ENCODE data around the gene ZNRF3. TPM values are rescaled to one million over a fixed set of nuclear protein-coding genes. Genes with fewer than 3 reads are reported as not detected.
"Not testable (repeated sequence)": the region's sequence is repeated elsewhere in the genome, so short reads cannot be mapped to it uniquely, and the experiment has no call there.

The ZNRF3 gene
- polyA plus RNA-seq, 1 donor from 2014 or later = 2.9 TPM

- Histone ChIP-seq H3K79me2 (replicated peaks; ENCODE audit: insufficient read depth, low read length) (no peaks in the 10 kb centered on the region), H3K9ac (ENCODE audit: low read length) (peak overlapping the region; percentile 66), H4K20me1 (ENCODE audit: insufficient read depth) (no peaks in the 10 kb centered on the region), H3K27ac (ENCODE audit: low read length) (peak overlapping the region; percentile 74), H3K9me3 (ENCODE audit: low read length) (no peaks in the 10 kb centered on the region), H3K9me2 (ENCODE audit: insufficient read depth, low read length) (no peaks in the 10 kb centered on the region), H3K4me2 (ENCODE audit: low read length) (peak overlapping the region; percentile 30), H3K27me3 (ENCODE audit: insufficient read depth, low read depth, low read length) (no peaks in the 10 kb centered on the region), H2AFZ (ENCODE audit: low read depth, low read length) (peak overlapping the region; percentile 69), H3K4me3 (ENCODE audit: low read length) (peak overlapping the region; percentile 57), H3K36me3 (ENCODE audit: insufficient read depth, low read length) (no peaks in the 10 kb centered on the region), H3F3A (ENCODE audit: insufficient read depth, low read length, poor library complexity, severe bottlenecking) (peaks cover 4% of the 10 kb centered on the region)
- TF ChIP-seq MXI1 (conservative IDR thresholded peaks at IDR 0.05; ENCODE audit: poor library complexity, severe bottlenecking) (peak; percentile 96), REST (IDR thresholded peaks at IDR 0.05; ENCODE audit: borderline replicate concordance) (no peak), POLR2AphosphoS5 (IDR thresholded peaks at IDR 0.05) (no peak), SMC3 (conservative IDR thresholded peaks at IDR 0.05; ENCODE audit: poor library complexity) (peak; percentile 33), TAF1 (IDR thresholded peaks at IDR 0.05; ENCODE audit: low read depth) (peak; percentile 8)
Measured at GRCh38 chr22:29004647-29005371, 121.4 kb downstream of the ZNRF3 start.

- H3K9me2 ChIP-seq (ENCODE audit: insufficient read depth, low read length); H3K36me3 ChIP-seq (ENCODE audit: insufficient read depth, low read length); H4K20me1 ChIP-seq (ENCODE audit: insufficient read depth); H3K79me2 ChIP-seq (replicated peaks; ENCODE audit: insufficient read depth, low read length); H2AFZ ChIP-seq (ENCODE audit: low read depth, low read length); H3K4me3 ChIP-seq (ENCODE audit: low read length); H3F3A ChIP-seq (ENCODE audit: insufficient read depth, low read length, poor library complexity, severe bottlenecking); H3K4me2 ChIP-seq (ENCODE audit: low read length); H3K27me3 ChIP-seq (ENCODE audit: insufficient read depth, low read depth, low read length); H3K9ac ChIP-seq (ENCODE audit: low read length); H3K9me3 ChIP-seq (ENCODE audit: low read length): not testable (repeated sequence)
- peak overlapping the region; percentile 74 for H3K27ac ChIP-seq (ENCODE audit: low read length)
Measured at GRCh38 chr22:29005754-29006153, 122.4 kb downstream of the ZNRF3 start.

GRCh38 chr22:29006346-29006745 is 123.0 kb downstream of the ZNRF3 start:
- no peak for TF ChIP-seq TAF1 (IDR thresholded peaks at IDR 0.05; ENCODE audit: low read depth)
- TF ChIP-seq SMC3 (conservative IDR thresholded peaks at IDR 0.05; ENCODE audit: poor library complexity) = no peak
- no peak for TF ChIP-seq CTCF (IDR thresholded peaks at IDR 0.05; ENCODE audit: poor library complexity, severe bottlenecking)
- no peak for TF ChIP-seq REST (IDR thresholded peaks at IDR 0.05; ENCODE audit: borderline replicate concordance)
- TF ChIP-seq MXI1 (conservative IDR thresholded peaks at IDR 0.05; ENCODE audit: poor library complexity, severe bottlenecking) = no peak
- no peak for TF ChIP-seq POLR2AphosphoS5 (IDR thresholded peaks at IDR 0.05)
- H3K4me2 ChIP-seq (ENCODE audit: low read length) = no peak overlapping the region
- no peak overlapping the region for H3K27ac ChIP-seq (ENCODE audit: low read length)
- no peaks in the 10 kb centered on the region for H3K9me3 ChIP-seq (ENCODE audit: low read length)
- no peaks in the 10 kb centered on the region for H3K27me3 ChIP-seq (ENCODE audit: insufficient read depth, low read depth, low read length)
- no peaks in the 10 kb centered on the region for H3K9me2 ChIP-seq (ENCODE audit: insufficient read depth, low read length)
- H3K79me2 ChIP-seq (replicated peaks; ENCODE audit: insufficient read depth, low read length) = no peaks in the 10 kb centered on the region
- no peak overlapping the region for H2AFZ ChIP-seq (ENCODE audit: low read depth, low read length)
- no peaks in the 10 kb centered on the region for H3K36me3 ChIP-seq (ENCODE audit: insufficient read depth, low read length)
- no peak overlapping the region for H3K4me3 ChIP-seq (ENCODE audit: low read length)
- H3F3A ChIP-seq (ENCODE audit: insufficient read depth, low read length, poor library complexity, severe bottlenecking) = peaks cover 4% of the 10 kb centered on the region
- no peak overlapping the region for H3K9ac ChIP-seq (ENCODE audit: low read length)
- no peaks in the 10 kb centered on the region for H4K20me1 ChIP-seq (ENCODE audit: insufficient read depth)
